Stimulated activated CD4-positive, alpha-beta T cell treated with anti-CD3 and anti-CD28 coated beads, Interleukin-4, amount 100 ng/mL, for 48 hours (primary cell): ENCODE measurements around the gene C1QTNF9.
"Not testable (repeated sequence)": the region's sequence is repeated elsewhere in the genome, so short reads cannot be mapped to it uniquely, and the experiment has no call there.

ENCODE experiments used
- DNase-seq, 2 donors: peaks; one replicate each; pipeline ENCODE4 v3.0.0-alpha.2; 2020; ENCODE audit warnings: low read depth in 2 of 2

The C1QTNF9 gene

DNA sequence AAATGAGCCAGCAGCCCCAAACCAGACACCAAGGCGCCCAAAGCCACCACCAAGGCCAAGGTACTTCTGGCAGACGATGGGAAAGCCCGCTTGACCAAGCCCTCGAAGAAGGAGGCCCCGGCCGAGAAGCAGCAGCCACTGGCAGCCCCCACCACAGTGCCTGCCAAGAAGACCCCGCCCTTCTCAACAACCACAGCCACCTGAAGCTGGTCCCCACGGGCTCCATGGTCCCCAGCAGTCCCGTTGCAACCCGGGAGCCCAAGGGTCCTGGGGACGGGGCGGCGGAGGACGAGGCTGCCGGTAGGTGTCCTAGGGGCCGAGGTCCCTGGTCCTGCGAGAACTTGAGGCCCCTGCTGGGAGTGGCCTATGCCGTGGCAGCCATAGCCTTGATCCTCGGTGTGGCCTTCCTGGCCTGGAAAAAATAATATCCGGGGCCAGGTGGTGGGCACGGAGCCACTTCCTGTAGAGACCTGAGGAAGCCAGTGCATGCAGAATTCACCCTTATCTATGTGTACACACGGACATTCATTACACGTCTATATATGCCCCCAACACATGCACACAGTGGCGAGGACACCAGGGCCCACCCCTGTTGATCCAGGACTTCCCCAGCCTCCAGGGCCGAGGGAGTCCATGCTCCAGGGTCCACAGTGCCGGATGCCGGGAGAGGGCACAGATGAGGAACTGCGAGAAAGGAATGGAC lies 13.8 kb downstream of the C1QTNF9 start:
- DNase-seq: no peak

DNA sequence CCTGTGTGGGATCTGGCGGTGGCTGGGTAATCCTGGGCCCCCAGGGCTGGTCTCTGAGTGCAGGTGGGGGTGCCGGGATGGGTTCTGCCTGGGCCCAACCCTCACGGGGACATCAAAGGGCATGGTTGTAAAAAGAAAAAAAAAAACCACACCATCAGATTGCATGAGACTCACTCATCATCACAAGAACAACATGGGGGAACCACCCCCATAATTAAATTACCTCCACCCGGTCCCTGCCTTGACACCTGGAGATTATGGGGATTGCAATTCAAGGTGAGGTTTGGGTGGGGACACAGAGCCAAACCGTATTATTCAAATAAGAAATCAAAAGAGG lies 14.3 kb downstream of the C1QTNF9 start:
- DNase-seq: no peak

DNA sequence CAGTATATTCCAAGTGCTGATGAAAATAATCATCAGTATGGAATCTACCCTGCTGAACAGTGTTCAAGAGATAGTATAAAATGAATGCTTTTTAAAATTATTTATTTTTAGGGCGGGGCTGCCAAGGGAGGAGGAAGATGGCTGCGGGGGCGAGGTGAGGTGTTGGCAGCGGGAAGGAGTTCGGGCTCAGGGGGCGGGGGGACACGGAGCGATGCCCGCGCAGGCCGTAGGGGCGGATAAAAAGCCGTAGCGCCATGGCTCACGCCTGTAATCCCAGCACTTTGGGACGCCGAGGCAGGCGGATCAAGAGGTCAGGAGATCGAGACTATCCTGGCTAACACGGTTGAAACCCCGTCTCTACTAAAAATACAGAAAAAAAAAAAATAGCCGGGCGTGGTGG lies 18.2 kb downstream of the C1QTNF9 start:
- not testable (repeated sequence) for DNase-seq

DNA sequence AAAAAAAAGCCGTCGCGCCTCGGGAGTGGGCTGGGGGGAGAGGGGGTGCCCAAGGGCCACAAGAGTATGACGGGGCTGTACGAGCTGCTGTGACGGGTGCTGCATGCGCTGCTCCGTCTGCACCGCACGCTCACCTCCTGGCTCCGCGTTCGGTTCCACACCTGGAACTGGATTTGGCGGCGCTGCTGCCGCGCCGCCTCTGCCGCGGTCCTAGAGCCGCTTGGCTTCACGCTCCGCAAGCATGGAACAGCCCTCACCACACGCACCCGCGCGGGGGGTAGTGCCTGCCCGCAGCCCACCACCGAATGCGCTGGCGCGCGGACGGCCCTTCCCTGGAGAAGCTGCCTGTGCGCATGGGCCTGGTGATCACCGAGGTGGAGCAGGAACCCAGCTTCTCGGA lies 18.8 kb downstream of the C1QTNF9 start:
- no peak for DNase-seq

DNA sequence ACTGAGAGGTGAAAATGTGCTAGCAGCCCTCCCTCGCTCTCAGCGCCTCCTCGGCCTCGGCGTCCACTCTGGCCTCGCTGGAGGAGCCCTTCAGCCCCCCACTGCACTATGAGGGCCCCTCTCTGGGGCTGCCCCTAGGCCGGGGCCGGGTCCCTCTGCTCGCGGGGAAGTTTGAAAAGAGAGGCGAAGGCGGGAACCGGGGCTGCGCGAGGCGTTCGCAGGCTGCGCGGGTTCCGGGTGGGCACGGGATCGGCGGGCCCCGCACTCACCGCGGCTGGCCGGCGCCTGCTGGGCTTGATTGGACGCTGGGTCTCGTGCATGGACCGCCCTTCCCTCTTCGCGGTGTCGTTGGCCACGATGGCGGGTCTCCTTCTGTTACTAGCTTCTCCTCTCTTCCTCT lies 29.3 kb downstream of the C1QTNF9 start:
- DNase-seq: no peak

DNA sequence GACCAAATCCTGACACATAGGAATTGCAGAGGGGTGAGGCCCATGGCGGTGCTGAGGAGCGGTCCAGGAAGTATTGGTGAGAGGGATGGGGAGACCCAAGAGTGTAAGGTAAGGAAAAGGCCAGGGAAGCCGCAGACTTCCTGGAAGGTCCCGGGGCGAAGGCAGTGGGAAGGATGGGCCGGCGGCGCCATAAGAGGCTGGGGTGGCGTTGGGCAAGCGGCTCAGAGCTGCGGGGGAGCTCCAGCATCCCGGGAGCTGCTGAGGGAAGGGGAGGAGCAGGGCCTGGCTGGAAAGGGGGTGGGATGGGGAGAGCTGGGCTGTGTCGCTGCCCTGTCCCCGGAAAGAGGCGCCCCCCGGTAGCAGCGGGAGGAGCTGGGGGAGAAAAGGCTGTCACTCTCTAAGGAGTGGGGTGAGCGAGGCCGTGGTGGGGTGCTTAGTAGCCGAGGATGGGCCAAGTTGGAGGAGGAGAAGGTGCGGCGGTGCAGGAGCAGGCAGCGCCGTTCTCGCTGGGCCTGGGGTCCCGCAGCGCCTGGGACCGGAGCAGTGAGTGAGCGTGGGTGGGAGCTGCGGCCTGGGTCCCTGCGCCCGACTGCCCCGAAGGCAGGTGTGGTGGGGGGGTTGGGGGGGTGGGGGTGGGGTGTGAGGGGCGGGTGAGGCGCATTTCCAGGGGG lies 30.7 kb downstream of the C1QTNF9 start:
- no peak for DNase-seq

DNA sequence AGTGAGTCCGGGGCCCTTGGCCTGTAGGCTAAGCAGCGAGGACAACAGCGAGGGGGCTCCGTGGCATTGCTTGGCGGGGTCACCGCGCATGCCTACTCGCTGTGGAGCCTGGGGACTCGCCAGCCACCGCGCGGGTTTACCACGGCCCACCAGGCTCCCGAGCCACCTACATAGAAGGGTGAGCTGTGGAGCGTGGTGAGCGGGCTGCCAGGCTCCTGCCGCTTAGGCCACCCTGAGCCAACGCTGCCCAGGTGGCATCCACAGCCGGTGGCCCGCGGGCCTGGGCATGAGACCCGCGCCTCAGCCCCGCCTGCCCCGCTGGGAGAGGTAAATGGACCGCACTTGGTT lies 31.2 kb downstream of the C1QTNF9 start:
- DNase-seq: no peak

DNA sequence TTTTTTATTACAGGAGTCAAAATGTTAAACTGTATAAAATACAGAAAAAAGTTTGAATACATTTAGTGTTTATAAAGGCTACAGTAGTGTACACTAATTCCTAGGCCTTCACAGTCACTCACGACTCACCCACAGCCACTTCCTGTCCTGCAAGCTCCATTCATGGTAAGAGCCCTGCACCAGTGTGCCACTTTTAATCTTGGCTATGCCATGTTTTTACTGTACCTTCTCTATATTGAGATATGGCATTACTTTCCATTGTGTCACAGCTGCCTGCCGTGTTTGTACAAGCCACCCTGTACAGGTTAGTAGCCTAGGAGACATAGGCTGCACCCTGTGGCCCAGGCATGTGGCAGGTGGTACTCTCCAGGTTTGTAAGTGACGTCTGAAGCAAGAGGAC lies 32.1 kb downstream of the C1QTNF9 start:
- no peak for DNase-seq

DNA sequence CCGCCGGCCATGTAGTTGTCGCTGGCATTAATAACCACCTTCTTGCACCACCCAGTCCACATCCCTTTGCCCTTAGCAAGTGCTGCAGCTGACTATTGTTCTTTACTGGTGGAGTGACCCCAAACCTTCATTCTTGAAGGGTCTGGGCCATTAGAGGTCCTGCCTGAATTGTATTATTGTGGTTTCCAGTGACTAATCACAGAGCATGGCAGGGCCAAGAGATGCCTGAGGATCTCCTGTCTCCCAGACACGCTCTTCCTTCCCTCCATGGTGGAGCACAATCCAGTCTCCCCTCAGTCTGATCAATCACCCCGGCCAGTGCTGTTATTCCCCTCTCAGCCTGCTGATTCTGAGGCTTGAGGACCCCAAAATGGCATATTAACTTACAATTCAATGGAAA lies 39.0 kb downstream of the C1QTNF9 start:
- no peak for DNase-seq

DNA sequence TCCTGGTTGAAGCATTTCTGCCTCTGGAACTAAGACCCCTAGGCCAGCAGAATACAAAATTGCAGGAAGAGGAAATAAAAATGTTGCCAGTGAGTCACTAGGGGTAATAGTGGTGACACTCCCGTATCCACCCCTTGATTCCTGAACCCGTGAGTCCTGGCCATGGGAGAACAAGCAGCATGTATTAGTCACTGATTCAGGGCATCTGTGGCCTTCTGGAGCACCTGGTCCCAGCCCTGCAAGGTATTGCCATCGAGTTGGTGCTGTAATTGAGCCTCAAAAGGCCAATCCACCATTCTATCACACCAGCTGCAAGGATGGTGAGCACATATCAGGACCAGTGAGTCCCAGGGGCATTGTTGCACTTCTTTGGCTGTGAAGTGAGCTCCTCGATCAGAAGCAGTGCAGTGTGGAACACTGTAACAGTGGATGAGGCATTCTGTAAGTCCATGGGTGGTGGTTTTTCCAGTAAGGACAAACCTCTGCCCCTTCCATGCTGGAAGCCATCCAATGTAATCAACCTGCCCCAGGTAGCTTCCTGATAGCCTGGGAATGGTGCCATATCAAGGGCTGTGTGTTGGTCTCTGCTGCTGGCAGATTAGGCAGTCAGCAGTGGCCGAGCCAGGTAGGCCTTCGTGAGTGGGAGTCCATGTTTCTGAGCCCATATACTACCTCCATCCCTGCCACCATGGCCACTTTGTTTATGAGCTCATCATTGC lies 39.6 kb downstream of the C1QTNF9 start:
- DNase-seq: no peak

DNA sequence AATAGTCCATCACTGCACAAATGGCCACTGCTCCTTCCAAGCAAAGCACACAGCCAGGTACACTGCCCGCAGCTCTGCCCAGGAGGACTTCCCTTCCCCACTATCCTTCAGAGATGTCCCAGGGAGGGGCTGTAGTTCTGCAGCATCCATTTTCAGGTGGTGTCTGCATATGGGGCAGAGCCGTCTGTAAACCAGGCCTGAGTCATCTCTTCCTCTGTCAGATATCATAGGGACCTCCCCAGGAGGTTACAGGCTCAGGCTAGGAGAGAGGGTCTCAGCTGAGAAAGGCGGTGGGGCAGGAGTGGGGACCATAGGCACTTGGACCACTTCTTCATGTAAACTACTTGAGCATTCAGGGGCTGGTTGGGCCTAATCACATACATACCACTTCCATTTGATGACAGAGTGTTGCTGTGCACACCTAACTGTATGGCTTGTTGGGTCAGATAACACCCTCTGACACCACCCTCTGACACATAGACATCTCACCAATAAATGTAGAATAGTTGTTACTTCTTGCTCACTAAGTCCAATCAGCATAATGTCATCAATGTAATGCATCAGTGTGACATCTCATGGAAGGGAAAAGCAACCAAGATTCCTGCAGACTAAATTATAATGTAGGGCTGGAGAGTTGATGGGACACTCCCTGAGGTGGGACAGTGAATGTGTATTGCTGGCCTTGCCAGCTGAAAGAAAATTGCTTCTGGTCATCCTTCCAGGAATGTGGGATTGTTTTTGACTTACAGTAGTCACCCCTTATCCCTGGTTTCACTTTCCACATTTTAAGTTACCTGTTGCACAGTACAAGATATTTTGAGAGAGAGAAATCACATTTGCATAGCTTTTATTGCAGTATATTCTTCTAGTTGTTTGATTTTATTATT lies 40.6 kb downstream of the C1QTNF9 start:
- DNase-seq: not testable (repeated sequence)

DNA sequence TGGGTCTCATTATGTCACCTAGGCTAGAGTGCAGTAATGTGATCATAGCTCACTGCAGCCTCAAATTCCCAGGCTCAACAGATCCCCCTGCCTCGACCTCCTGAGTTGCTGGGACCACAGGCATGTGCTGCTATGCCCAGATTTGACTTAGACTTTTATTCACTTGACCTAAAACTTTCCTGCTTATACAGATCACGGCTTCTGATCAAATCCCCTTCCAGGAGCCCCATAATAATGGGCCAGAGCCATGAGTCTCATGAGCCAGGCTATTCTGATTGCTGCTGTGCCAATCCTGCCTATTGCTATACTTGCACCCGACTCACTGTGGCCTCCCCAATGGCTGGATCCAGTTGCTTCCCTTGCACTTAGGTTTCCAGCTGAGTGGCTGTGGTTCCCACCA lies 42.0 kb downstream of the C1QTNF9 start:
- no peak for DNase-seq

DNA sequence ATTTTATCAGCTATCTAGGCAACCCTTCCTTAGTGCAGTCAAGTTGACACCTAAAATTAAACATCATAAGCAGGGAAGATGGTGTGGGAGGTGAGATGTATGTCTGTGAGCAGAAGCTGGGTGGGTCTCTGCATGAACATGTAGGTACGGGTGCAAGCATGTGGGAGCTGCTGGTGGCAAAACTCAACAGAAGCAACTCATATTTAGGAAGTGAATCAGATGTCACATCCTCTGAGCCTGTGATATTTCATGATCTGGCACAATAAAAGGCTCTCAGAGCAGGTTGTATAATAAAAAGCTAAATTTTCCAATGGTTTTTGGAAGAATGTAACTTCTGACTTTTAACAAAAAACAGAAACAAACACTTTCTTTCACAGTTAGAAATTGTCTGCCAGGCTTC lies 44.4 kb downstream of the C1QTNF9 start:
- DNase-seq: no peak

DNA sequence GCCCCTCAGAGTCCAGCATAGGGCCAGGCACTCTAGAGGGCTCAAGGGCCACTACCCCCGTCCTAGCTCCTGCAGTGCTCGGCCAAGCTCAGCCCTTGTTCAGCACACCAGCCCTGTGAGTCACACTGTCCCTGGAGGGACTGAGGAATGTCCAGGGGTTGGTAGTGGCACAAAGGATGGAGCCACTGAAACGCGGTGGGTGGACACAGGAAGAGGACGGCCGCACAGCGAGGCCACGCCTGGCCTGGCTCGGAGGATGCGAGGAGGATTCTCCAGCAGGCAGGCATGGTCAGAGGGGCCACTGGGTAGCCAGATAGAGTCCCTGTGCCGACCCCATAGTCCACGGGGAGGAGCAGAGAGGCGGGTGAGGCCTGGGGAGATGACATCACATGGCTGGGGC lies 45.7 kb downstream of the C1QTNF9 start:
- no peak for DNase-seq

DNA sequence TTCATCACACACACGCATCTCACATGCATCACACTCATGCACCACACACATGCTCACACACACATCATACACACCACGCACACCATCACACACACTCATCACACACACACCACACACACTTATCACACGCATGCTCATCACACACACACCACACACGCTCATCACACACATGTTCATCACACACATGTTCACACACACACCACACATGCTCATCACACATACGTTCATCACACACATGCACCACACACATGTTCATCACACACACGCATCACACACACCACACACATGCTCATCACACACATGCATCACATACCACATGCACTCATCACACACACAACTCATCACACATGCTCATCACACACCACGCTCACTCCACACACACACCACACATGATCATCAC lies 46.9 kb downstream of the C1QTNF9 start:
- no peak for DNase-seq

DNA sequence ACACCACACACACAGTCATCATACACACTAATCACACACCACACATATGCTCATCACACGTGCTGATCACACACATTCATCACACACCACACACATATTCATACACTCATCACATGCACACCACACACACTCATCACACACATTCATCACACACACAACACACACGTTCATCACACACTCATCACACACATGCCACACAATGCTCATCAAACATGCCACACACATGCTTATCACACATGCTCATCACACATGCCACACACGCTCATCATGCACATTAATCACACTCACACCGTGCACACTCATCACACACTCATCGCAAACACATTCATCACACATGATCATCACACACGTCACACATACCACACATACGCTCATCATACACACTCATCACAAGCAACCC lies 47.5 kb downstream of the C1QTNF9 start:
- no peak for DNase-seq

DNA sequence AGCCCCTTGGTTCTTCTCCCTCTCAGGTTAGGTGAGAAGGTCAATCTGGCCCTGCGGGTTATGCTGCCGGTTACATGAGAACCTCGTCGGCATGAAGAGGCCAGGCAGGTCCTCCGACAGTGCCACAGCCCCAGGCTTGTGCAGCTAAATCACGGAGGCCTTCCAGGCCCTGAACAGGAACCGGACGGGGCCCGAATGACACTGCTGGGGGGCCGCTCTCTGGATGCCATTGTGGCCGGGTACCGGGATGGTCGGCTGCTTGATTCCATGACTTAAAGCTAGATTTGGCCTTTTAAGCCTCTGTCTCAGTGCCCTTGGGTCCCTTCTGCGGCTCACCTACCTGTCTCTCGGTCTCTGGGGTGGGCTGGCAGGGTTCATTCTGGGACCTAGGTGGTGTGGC lies 48.4 kb downstream of the C1QTNF9 start:
- no peak for DNase-seq

DNA sequence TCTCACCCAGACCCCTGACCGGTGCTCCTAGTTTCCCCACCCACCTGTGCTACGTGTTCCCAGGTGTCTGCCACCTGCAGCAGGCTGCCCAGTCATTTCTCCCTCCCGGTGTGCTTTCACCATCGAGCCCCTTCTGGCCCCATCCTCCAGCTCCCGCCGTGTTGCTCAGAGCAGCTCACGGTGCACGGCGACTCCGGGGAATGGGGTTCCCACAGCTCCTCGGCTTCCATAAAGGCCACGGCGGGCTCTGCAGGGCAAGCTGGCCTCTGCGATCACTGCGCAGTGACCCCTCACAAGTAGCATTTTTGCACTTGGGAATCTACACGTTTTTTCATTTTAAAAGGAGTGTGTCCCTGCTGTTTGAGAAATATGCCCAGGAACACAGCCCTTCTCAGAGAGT lies 49.5 kb downstream of the C1QTNF9 start:
- DNase-seq: not testable (repeated sequence)

DNA sequence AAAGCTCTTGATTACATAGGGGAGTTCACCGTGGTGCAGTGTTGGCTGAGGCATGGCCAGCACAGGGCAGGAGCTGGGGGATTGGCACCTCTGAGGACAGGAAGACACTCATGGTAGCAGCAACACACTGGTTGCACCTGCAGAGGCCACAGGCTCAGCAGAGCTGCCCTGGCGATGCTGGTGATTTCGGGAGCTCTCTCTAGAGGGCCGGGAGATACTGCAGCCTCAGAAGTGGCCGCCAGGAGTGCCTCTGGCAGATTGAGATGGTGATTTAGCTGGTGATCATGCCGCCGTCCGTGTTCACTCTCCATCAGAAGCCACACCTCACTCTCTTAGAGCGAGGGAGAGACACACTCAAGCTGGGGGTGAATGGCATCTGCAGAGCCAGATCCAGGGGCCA lies 49.9 kb downstream of the C1QTNF9 start:
- not testable (repeated sequence) for DNase-seq

DNA sequence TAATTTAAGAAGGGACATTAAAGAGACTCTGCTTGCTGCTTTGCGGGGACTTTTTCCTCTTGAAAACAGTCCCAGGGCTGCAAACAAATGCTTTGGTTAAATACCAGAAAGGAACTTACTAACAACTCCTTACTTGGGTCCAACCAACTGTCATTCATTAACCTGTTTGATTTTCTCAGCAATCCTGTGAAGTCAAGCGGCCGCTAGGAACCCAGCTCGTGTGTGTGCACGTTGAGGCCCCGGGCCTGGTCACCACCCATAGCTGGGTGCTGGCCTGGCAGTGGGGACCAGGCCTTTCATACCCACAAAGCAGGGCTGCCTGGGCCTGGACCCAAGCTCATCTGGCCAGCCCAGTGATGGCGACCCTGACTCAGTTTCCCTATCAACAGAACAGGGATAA lies 50.7 kb downstream of the C1QTNF9 start:
- no peak for DNase-seq

DNA sequence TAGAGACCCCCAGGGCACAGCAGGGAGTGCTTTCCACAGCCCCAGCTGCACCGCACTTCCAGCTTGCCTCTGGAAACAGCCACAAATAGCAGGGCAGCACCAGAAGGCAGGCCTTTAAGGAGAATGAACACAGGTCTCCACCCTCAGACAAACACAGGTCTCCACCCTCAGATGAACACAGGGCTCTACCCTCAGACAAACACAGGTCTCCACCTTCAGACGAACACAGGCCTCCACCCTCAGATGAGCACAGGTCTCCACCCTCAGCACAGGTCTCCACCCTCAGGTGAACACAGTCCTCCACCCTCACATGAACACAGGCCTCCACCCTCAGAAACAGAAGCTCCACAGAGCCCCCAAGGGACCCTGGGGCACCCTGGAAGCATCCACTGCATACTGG lies 51.7 kb downstream of the C1QTNF9 start:
- no peak for DNase-seq

DNA sequence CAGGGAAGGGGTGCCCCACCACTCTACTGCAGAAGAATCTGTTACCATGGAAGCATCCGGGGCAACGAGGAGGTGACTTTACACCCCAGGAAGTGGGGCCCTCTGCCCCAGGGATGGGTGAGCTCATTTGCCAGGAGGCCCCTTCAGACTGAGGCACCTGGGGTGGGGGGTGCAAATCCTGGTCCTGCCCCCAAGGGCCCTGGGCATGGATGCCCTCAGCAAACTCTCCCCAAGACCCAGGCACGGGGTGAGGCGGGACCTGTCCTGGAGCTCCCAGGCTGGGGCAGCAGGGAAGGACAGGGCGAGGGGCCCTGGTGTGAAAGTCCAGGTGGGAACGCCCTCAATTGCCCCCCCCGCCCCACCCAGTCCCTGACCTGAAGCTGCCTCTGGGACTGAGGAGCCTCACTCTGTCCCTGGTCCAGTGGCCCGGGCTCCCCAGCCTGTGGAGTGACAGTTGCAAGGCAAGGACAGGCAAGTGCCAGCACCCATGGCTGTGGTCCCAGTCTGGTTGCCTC lies 52.5 kb downstream of the C1QTNF9 start:
- no peak for DNase-seq
